ENCODE measurements around the gene BCAT1.

The BCAT1 gene

GRCh38 chr12:24823808-24824515 lies 124.9 kb downstream of the BCAT1 start:
- Histone ChIP-seq H2AFZ (ENCODE audit: low read depth, low read length, severe bottlenecking) (no peak overlapping the region), H3K36me3 (ENCODE audit: low read length) (peaks cover 17% of the 10 kb centered on the region; the same call in 1 of the 2 replicates), H3K79me2 (ENCODE audit: insufficient read depth, low read length) (no peaks in the 10 kb centered on the region)

GRCh38 chr12:24822121-24822899 lies 126.6 kb downstream of the BCAT1 start:
- Histone ChIP-seq H3K9ac (ENCODE audit: low read length) (no peak overlapping the region), H3K79me2 (ENCODE audit: insufficient read depth, low read length) (no peaks in the 10 kb centered on the region), H3K27me3 (ENCODE audit: low read length) (no peaks in the 10 kb centered on the region), H3K9me2 (replicated peaks; ENCODE audit: insufficient read depth, low read length) (no peaks in the 10 kb centered on the region), H3K4me2 (ENCODE audit: low read depth, low read length, poor library complexity, severe bottlenecking) (no peak overlapping the region), H3K9me3 (ENCODE audit: insufficient read depth, low read length) (no peaks in the 10 kb centered on the region), H2AFZ (ENCODE audit: low read depth, low read length, severe bottlenecking) (no peak overlapping the region), H3F3A (ENCODE audit: insufficient read depth) (no peaks in the 10 kb centered on the region), H3K27ac (ENCODE audit: low read depth, low read length) (no peak overlapping the region), H4K20me1 (ENCODE audit: low read depth, low read length) (no peaks in the 10 kb centered on the region), H3K4me3 (ENCODE audit: insufficient read depth, low read length, poor library complexity, severe bottlenecking) (no peak overlapping the region), H3K36me3 (ENCODE audit: low read length) (0 out of 2 replicates have a peak, but pooled peaks cover 12% of the 10 kb centered on the region)
- TF ChIP-seq CTCF (IDR thresholded peaks at IDR 0.05; ENCODE audit: insufficient read depth, low read length, poor library complexity, severe bottlenecking) (no peak), EZH2phosphoT487 (conservative IDR thresholded peaks at IDR 0.05; ENCODE audit: low read length) (no peak)

More at GRCh38 chr12:24823808-24824515, 124.9 kb downstream of the BCAT1 start:
- Histone ChIP-seq H4K20me1 (ENCODE audit: low read depth, low read length) (no peaks in the 10 kb centered on the region), H3K4me2 (ENCODE audit: low read depth, low read length, poor library complexity, severe bottlenecking) (no peak overlapping the region), H3F3A (ENCODE audit: insufficient read depth) (no peaks in the 10 kb centered on the region), H3K27ac (ENCODE audit: low read depth, low read length) (no peak overlapping the region), H3K9me2 (replicated peaks; ENCODE audit: insufficient read depth, low read length) (no peaks in the 10 kb centered on the region), H3K4me3 (ENCODE audit: insufficient read depth, low read length, poor library complexity, severe bottlenecking) (no peak overlapping the region), H3K27me3 (ENCODE audit: low read length) (no peaks in the 10 kb centered on the region), H3K9ac (ENCODE audit: low read length) (no peak overlapping the region), H3K9me3 (ENCODE audit: insufficient read depth, low read length) (no peaks in the 10 kb centered on the region)
- no peak for TF ChIP-seq CTCF (IDR thresholded peaks at IDR 0.05; ENCODE audit: insufficient read depth, low read length, poor library complexity, severe bottlenecking)
- TF ChIP-seq EZH2phosphoT487 (conservative IDR thresholded peaks at IDR 0.05; ENCODE audit: low read length) = no peak

- Histone ChIP-seq H2AFZ (ENCODE audit: low read depth, low read length, severe bottlenecking) (no peak overlapping the region), H3K4me2 (ENCODE audit: low read depth, low read length, poor library complexity, severe bottlenecking) (no peak overlapping the region), H3K9me3 (ENCODE audit: insufficient read depth, low read length) (no peaks in the 10 kb centered on the region), H3K36me3 (ENCODE audit: low read length) (0 out of 2 replicates have a peak, but pooled peaks cover 12% of the 10 kb centered on the region), H3K79me2 (ENCODE audit: insufficient read depth, low read length) (no peaks in the 10 kb centered on the region), H3F3A (ENCODE audit: insufficient read depth) (no peaks in the 10 kb centered on the region), H3K9me2 (replicated peaks; ENCODE audit: insufficient read depth, low read length) (no peaks in the 10 kb centered on the region), H3K4me3 (ENCODE audit: insufficient read depth, low read length, poor library complexity, severe bottlenecking) (no peak overlapping the region), H3K27me3 (ENCODE audit: low read length) (no peaks in the 10 kb centered on the region), H3K9ac (ENCODE audit: low read length) (no peak overlapping the region), H3K27ac (ENCODE audit: low read depth, low read length) (no peak overlapping the region), H4K20me1 (ENCODE audit: low read depth, low read length) (no peaks in the 10 kb centered on the region)
- TF ChIP-seq EZH2phosphoT487 (conservative IDR thresholded peaks at IDR 0.05; ENCODE audit: low read length) (no peak), CTCF (IDR thresholded peaks at IDR 0.05; ENCODE audit: insufficient read depth, low read length, poor library complexity, severe bottlenecking) (no peak)
Observed at GRCh38 chr12:24821691-24822090, 127.2 kb downstream of the BCAT1 start.

All from SU-DHL-6 (cell line).